Naive thymus-derived CD4-positive, alpha-beta T cell (primary cell): Measurements from ENCODE around the gene SSTR3. TPM values are rescaled to one million over a fixed set of nuclear protein-coding genes. Genes with fewer than 3 reads are reported as not detected.

Experiments
- ATAC-seq: fragments of 150-1000 bp; cut with Tn5 transposase; 2 replicates; pipeline ENCODE4 v1.10.0; 2021; ENCODE audit warnings: mild to moderate bottlenecking, moderate library complexity
- CTCF ChIA-PET: fragments of 350-600 bp; sonication (Branson Sonifier 250); formaldehyde crosslinking; loops from one replicate; lab custom pipeline; 2021; ENCODE audit warnings: antibody characterized with exemption; lab: Charles Lee
- POLR2A ChIA-PET: fragments of 350-600 bp; sonication (Branson Sonifier 250); formaldehyde crosslinking; loops from one replicate; lab custom pipeline; 2021; ENCODE audit warnings: antibody characterized with exemption, inconsistent platforms; lab: Charles Lee
- DNase-seq, 9 donors: peaks; one replicate each; pipeline versions ENCODE4 v3.0.0 to v3.0.0-alpha.2; 2020 to 2022; ENCODE audit warnings: mixed read lengths in 1 of 9
- H3K27ac ChIP-seq: one replicate; pipeline ENCODE4 v1.7.0; 2013; ENCODE audit warnings: mild to moderate bottlenecking, low read depth, low read length, moderate library complexity
- H3K27me3 ChIP-seq, 2 donors: one replicate each; pipeline ENCODE4 v1.7.0; 2013; ENCODE audit warnings: low read length in 2 of 2, mild to moderate bottlenecking in 2 of 2, moderate library complexity in 2 of 2; ENCODE audit not compliant: control insufficient read depth in 2 of 2, insufficient read depth in 2 of 2
- H3K36me3 ChIP-seq, 3 experiments: 1 replicate in 2 of 3; 2 replicates in 1 of 3; pipeline ENCODE4 v1.7.0; 2013; ENCODE audit warnings: low read length in 3 of 3, mild to moderate bottlenecking in 3 of 3, moderate library complexity in 1 of 3; ENCODE audit not compliant: insufficient read depth in 3 of 3, control insufficient read depth in 2 of 3
- H3K4me1 ChIP-seq, 2 donors: one replicate each; pipeline ENCODE4 v1.7.0; 2013; ENCODE audit warnings: low read length in 2 of 2, mild to moderate bottlenecking in 2 of 2, moderate library complexity in 1 of 2; ENCODE audit not compliant: control insufficient read depth in 2 of 2, insufficient read depth in 2 of 2
- H3K4me3 ChIP-seq: 2 replicates; pipeline ENCODE4 v1.7.0; 2013; ENCODE audit warnings: mild to moderate bottlenecking, low read length
- H3K9me3 ChIP-seq, 3 experiments: 1 replicate in 2 of 3; 2 replicates in 1 of 3; pipeline ENCODE4 v1.7.0; 2013; ENCODE audit warnings: low read length in 3 of 3; ENCODE audit not compliant: control insufficient read depth in 2 of 3
- H3K27ac Mint-ChIP-seq, 9 donors: one replicate each; pipeline ENCODE4 v1.8.0; 2020 to 2022; ENCODE audit warnings: mixed read lengths in 9 of 9, mild to moderate bottlenecking in 8 of 9, moderate library complexity in 5 of 9, inconsistent platforms in 2 of 9
- H3K27me3 Mint-ChIP-seq, 5 donors: one replicate each; pipeline ENCODE4 v1.8.0; 2021 to 2022; ENCODE audit warnings: mixed read lengths in 5 of 5, mild to moderate bottlenecking in 1 of 5
- H3K36me3 Mint-ChIP-seq, 5 donors: one replicate each; pipeline ENCODE4 v1.8.0; 2020 to 2022; ENCODE audit warnings: mixed read lengths in 5 of 5, mild to moderate bottlenecking in 3 of 5, inconsistent platforms in 1 of 5
- H3K4me1 Mint-ChIP-seq, 7 donors: one replicate each; pipeline ENCODE4 v1.8.0; 2020 to 2022; ENCODE audit warnings: mixed read lengths in 7 of 7, mild to moderate bottlenecking in 3 of 7, inconsistent platforms in 1 of 7
- H3K4me3 Mint-ChIP-seq, 10 donors: one replicate each; pipeline ENCODE4 v1.8.0; 2020 to 2022; ENCODE audit warnings: mild to moderate bottlenecking in 10 of 10, mixed read lengths in 10 of 10, moderate library complexity in 6 of 10, inconsistent platforms in 2 of 10
- H3K9me3 Mint-ChIP-seq, 11 donors: one replicate each; pipeline ENCODE4 v1.8.0; 2020 to 2022; ENCODE audit warnings: mixed read lengths in 11 of 11, mild to moderate bottlenecking in 4 of 11, inconsistent platforms in 1 of 11, moderate library complexity in 1 of 11
- intact Hi-C, 2 donors: fragments of 100-400 bp; cut with micrococcal nuclease; formaldehyde crosslinking; loops; one replicate each; pipeline ENCODE4 v1.15.1; 2023
- polyA plus RNA-seq, 2 donors: library from polyadenylated mRNA; unstranded; fragments of 300-500 nt; fragmentation: Illumina TruSeq; gene quantifications; one replicate each; pipeline ENCODE4 v1.2.3, GENCODE V29; 2021
- total RNA-seq, 6 experiments: library from RNA in 5 of 6; stranded (reverse) in 5 of 6; gene quantifications; 1 replicate in 5 of 6; 2 replicates in 1 of 6; pipeline ENCODE4 v1.2.3 and lab custom pipeline; 2021 to 2026

The SSTR3 gene
- total and polyA plus RNA-seq, 7 experiments from 2014 or later, result 3.9 to 30.4 (median 6.4) TPM

DNA sequence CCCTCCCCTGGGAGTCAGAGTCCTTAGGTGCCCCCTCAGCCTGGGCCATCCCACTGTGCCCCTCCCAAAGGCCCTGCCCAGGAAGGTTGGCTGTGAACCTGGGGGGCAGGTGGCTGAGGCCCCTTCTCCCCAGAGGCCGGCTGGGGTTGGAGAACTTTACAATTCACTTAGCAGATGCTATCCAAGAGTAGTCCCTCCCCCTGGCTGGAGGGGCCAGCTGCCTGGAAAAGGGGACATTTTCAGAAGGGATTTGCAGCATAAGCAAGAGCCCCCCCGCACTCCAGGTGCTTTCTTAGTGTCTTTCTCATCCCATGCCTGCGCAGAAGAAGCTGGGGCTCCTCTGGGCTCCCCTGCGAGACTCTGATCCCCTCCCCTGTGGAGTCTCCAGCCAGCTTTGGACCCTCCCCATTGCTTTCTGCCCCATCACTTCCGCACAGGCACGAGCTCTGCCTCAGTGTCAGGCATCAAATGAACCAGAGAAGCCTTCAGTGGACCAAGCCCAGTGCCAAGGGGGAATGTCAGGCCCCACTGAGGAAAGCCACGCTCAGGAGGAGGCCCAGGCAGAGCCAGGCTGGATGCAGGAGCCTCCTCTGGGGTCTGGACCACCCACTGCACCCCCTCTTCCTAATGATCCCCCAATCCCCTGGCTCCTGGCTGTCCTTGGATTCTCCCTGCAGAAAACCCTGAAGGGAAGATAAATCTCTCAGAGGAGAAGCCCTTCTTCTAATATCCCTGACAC, 3.7 kb downstream of the SSTR3 start:
- no peaks in the 10 kb centered on the region for H3K27me3 Mint-ChIP-seq
- DNase-seq (no peak), ATAC-seq (peak; percentile 13)
- H3K27ac Mint-ChIP-seq, result peak overlapping the region in 8 of 9 donors; percentile 68 to 96 (median 92)
- ChIA-PET CTCF (interaction anchor here (0.7 to 3.1 kb wide), 9 partner anchors 9 to 241 kb away, joined by 3 to 16 read pairs (median 5); partner anchors contain the start of gene RAC2), POLR2A (interaction anchor here (0.6 to 22.1 kb wide), 10 partner anchors 9 to 384 kb away, joined by 3 to 278 read pairs (median 5); partner anchors contain the start of gene RAC2)
- Histone ChIP-seq H3K27ac (peak overlapping the region; percentile 63), H3K4me3 (no peak overlapping the region), H3K9me3 (no peaks in the 10 kb centered on the region), H3K36me3 (peaks cover 0 to 14% (median 2%) of the 10 kb centered on the region in 3 experiments), H3K27me3 (no peaks in the 10 kb centered on the region), H3K4me1 (peaks cover 0 to 22% of the 10 kb centered on the region in 2 donors)
- H3K9me3 Mint-ChIP-seq, result no peaks in the 10 kb centered on the region
- H3K36me3 Mint-ChIP-seq, result peaks cover 0 to 5% (median 0%) of the 10 kb centered on the region in 5 donors
- intact Hi-C loops, result loop anchor here in 1 of 2 donors (1.0 to 2.0 kb wide), 4 partner anchors 9 to 52 kb away; no protein-coding TSS in a partner anchor
- H3K4me3 Mint-ChIP-seq, result peak overlapping the region in 9 of 10 donors; percentile 42 to 78 (median 68)
- H3K4me1 Mint-ChIP-seq, result peaks cover 13 to 84% (median 67%) of the 10 kb centered on the region in 7 donors

DNA sequence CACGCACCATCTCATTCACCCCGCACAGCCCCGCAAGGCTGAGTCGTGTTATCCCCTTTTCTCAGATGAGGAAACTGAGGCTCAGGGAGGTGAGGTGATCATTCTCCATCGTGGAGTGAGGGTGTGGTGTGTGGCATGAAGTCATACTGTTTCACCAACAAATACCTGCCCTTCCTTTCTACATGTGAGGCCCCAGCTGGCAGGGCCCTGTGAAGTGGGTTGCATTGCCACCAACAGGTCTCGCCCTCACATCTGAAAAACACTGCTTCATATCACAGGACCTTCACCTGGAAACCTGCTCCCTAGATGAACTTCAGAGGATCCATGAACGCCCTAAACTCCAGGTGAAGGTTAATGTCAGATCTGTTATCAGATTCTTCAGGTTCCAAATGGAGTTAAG, 4.3 kb downstream of the SSTR3 start:
- H3K9me3 ChIP-seq, result no peaks in the 10 kb centered on the region
- H3K4me1 ChIP-seq, result peaks cover 0 to 22% of the 10 kb centered on the region in 2 donors
- DNase-seq (peak in 6 of 9 donors; percentile 48 to 73 (median 65)), ATAC-seq (peak; percentile 83)
- H3K4me3 ChIP-seq, result no peak overlapping the region
- peaks cover 0 to 14% (median 0%) of the 10 kb centered on the region in 3 experiments for H3K36me3 ChIP-seq
- H3K9me3 Mint-ChIP-seq, result no peaks in the 10 kb centered on the region
- H3K4me1 Mint-ChIP-seq, result peaks cover 12 to 84% (median 64%) of the 10 kb centered on the region in 7 donors
- no peaks in the 10 kb centered on the region for H3K27me3 Mint-ChIP-seq
- peak overlapping the region in 9 of 10 donors; percentile 34 to 78 (median 68) for H3K4me3 Mint-ChIP-seq
- intact Hi-C loops, result loop anchor here in 1 of 2 donors (1.0 to 2.0 kb wide), 4 partner anchors 9 to 53 kb away; no protein-coding TSS in a partner anchor
- H3K36me3 Mint-ChIP-seq, result peaks cover 0 to 5% (median 0%) of the 10 kb centered on the region in 5 donors
- ChIA-PET POLR2A (interaction anchor here (0.6 to 22.1 kb wide), 9 partner anchors 9 to 78 kb away, joined by 3 to 278 read pairs (median 5); partner anchors contain the start of gene RAC2), CTCF (interaction anchor here (0.8 to 3.1 kb wide), 8 partner anchors 9 to 241 kb away, joined by 3 to 16 read pairs (median 6); no protein-coding TSS in a partner anchor)
- no peaks in the 10 kb centered on the region for H3K27me3 ChIP-seq
- peak overlapping the region; percentile 23 to 96 (median 91) for H3K27ac Mint-ChIP-seq
- peak overlapping the region; percentile 63 for H3K27ac ChIP-seq

DNA sequence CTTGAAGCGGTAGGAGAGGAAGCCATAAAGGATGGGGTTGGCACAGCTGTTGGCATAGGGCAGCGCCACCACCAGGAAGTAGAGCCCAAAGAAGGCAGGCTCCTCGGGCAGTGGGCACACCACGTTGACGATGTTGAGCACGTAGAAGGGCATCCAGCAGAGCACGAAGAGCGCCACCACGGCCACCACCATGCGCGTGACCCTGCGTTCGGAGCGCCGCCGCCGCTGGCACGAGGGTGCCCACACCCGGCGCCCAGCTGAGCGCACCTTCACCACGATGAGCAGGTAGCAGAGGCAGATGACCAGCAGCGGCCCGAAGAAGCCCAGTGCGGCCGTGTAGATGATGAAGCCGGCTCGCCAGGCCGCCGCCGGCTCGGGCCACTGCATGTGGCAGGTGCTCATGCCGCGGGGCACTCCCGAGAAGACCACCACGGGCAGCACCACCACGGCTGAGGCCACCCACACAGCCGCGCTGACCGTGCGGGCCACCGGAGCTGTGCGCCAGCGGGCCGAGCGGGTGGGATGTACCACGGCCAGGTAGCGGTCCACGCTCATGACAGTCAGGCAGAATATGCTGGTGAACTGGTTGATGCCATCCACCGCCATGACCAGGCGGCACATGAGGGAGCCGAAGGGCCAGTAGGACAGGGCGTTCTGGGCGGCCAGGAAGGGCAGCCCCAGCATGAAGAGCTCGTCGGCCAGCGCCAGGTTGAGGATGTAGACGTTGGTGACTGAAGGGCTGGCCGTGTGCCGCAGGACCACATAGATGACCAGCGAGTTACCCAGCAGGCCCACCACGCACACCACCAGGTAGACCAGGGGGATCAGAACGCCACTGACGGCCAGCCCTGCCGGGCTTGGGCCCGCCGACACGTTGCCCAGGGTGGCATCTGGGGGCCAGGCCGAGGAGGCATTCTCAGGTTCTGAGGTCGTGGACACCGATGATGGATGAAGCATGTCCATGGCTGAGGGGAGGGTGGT, 5.1 kb downstream of the SSTR3 start:
- Mint-ChIP-seq H3K27me3 (no peaks in the 10 kb centered on the region), H3K4me3 (peak overlapping the region in 6 of 10 donors; percentile 17 to 78 (median 50)), H3K36me3 (peaks cover 0 to 3% (median 0%) of the 10 kb centered on the region in 5 donors), H3K9me3 (no peaks in the 10 kb centered on the region), H3K27ac (peak overlapping the region in 8 of 9 donors; percentile 29 to 96 (median 92)), H3K4me1 (peaks cover 12 to 81% (median 58%) of the 10 kb centered on the region in 7 donors)
- peak overlapping the region; percentile 63 for H3K27ac ChIP-seq
- H3K9me3 ChIP-seq, result no peaks in the 10 kb centered on the region
- DNase-seq (no peak), ATAC-seq (no peak)
- peaks cover 0 to 22% of the 10 kb centered on the region in 2 donors for H3K4me1 ChIP-seq
- H3K4me3 ChIP-seq, result no peak overlapping the region
- intact Hi-C loops, result no loop called here
- ChIA-PET CTCF (interaction anchor here (0.9 to 2.6 kb wide), 7 partner anchors 8 to 61 kb away, joined by 3 to 11 read pairs (median 3); no protein-coding TSS in a partner anchor), POLR2A (interaction anchor here (1.0 to 22.1 kb wide), 8 partner anchors 8 to 54 kb away, joined by 4 to 278 read pairs (median 26); partner anchors contain the start of gene RAC2)
- H3K36me3 ChIP-seq, result peaks cover 0 to 14% (median 0%) of the 10 kb centered on the region in 3 experiments
- no peaks in the 10 kb centered on the region for H3K27me3 ChIP-seq

DNA sequence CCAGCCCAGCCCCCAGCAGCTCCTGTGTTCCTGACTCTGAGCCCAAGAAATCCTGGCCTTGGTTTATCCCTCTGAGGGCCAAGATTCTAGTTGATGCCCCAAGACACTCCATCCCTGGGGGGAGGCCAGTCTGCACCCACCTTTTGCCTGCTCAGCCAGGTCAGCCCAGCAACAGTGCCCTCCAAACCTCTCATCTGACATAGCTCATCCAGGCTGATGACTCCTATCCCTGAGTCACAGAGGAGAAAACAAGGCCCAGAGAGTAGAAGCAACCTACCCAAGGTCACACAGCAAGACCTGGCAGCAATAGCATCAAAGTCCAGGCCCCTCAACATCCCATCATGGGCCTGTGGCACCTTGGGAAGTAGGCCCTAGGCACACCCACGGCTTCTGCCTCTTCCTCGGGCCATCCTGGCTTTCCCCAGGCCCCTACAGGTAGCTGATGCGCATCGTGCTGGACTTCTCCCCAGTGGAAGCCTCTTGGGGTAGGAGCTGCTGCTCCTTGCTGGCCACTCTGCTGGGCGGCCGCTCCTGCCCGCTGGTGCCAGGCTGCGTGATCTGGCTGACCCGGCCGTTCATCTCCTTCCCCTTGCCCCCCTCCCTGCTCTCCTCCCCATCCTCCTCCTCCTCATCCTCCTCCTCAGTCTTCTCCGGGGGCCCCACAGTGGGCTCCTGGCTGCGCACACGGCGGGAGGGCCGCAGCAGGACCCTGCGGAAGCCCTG, 6.0 kb downstream of the SSTR3 start:
- H3K27ac ChIP-seq, result peak overlapping the region; percentile 46
- no peaks in the 10 kb centered on the region for H3K27me3 Mint-ChIP-seq
- peak overlapping the region in 4 of 10 donors; percentile 17 to 55 (median 28) for H3K4me3 Mint-ChIP-seq
- DNase-seq (no peak), ATAC-seq (no peak)
- intact Hi-C loops, result no loop called here
- no peak overlapping the region for H3K4me3 ChIP-seq
- H3K27me3 ChIP-seq, result no peaks in the 10 kb centered on the region
- H3K9me3 ChIP-seq, result no peaks in the 10 kb centered on the region
- peak overlapping the region in 8 of 9 donors; percentile 42 to 91 (median 82) for H3K27ac Mint-ChIP-seq
- H3K36me3 ChIP-seq, result peaks cover 0 to 14% (median 0%) of the 10 kb centered on the region in 3 experiments
- ChIA-PET CTCF (interaction anchor here (0.6 to 2.9 kb wide), 6 partner anchors 10 to 84 kb away, joined by 3 to 11 read pairs (median 6); no protein-coding TSS in a partner anchor), POLR2A (interaction anchor here (1.3 to 22.1 kb wide), 6 partner anchors 7 to 36 kb away, joined by 5 to 278 read pairs (median 58); partner anchors contain the start of gene RAC2)
- peaks cover 12 to 78% (median 61%) of the 10 kb centered on the region in 7 donors for H3K4me1 Mint-ChIP-seq
- H3K4me1 ChIP-seq, result peaks cover 0 to 27% of the 10 kb centered on the region in 2 donors
- H3K36me3 Mint-ChIP-seq, result peaks cover 0 to 3% (median 0%) of the 10 kb centered on the region in 5 donors
- H3K9me3 Mint-ChIP-seq, result no peaks in the 10 kb centered on the region

DNA sequence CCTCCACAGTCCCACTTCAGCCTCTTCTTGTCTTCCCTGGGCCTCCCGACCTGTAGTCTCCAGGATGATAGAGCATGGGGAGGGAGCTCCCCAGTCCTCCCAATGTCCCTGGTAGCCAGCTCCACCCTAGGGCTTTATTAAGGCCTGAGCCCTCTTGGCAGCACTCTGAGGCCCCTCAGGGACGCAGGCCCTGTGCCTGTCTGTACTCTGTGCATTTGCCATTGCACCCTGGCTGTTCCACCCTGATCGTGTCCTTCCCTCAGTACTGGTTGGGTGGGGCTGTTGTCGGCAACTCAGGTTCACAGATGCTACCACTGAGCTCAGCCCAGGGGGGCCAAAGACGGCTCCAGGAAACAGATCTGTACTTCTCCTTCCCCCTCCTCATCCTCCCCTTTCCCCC, 7.2 kb downstream of the SSTR3 start:
- peaks cover 0 to 3% (median 0%) of the 10 kb centered on the region in 5 donors for H3K36me3 Mint-ChIP-seq
- no peak overlapping the region for H3K4me3 ChIP-seq
- ChIA-PET CTCF (interaction anchor here (1.4 to 2.9 kb wide), 2 partner anchors 55 to 57 kb away, joined by 3 to 9 read pairs; no protein-coding TSS in a partner anchor), POLR2A (interaction anchor here (0.6 to 22.1 kb wide), 6 partner anchors 14 to 944 kb away, joined by 3 to 278 read pairs (median 36); partner anchors contain the start of gene RAC2)
- peak overlapping the region in 1 of 10 donors; percentile 9 for H3K4me3 Mint-ChIP-seq
- H3K4me1 ChIP-seq, result peaks cover 0 to 32% of the 10 kb centered on the region in 2 donors
- peaks cover 0 to 14% (median 0%) of the 10 kb centered on the region in 3 experiments for H3K36me3 ChIP-seq
- no peak for DNase-seq
- peaks cover 10 to 75% (median 54%) of the 10 kb centered on the region in 7 donors for H3K4me1 Mint-ChIP-seq
- H3K27ac ChIP-seq, result no peak overlapping the region
- no peaks in the 10 kb centered on the region for H3K27me3 Mint-ChIP-seq
- H3K27ac Mint-ChIP-seq, result peak overlapping the region in 8 of 9 donors; percentile 26 to 86 (median 80)
- H3K9me3 ChIP-seq, result no peaks in the 10 kb centered on the region
- H3K9me3 Mint-ChIP-seq, result no peaks in the 10 kb centered on the region
- intact Hi-C loops, result no loop called here
- no peak for ATAC-seq
- H3K27me3 ChIP-seq, result no peaks in the 10 kb centered on the region
